ENCODE data around the gene MRPS34. TPM values are rescaled to one million over a fixed set of nuclear protein-coding genes. Genes with fewer than 3 reads are reported as not detected.

Gene MRPS34
- total RNA-seq, 1 experiment from 2014 or later: 248 TPM

DNA sequence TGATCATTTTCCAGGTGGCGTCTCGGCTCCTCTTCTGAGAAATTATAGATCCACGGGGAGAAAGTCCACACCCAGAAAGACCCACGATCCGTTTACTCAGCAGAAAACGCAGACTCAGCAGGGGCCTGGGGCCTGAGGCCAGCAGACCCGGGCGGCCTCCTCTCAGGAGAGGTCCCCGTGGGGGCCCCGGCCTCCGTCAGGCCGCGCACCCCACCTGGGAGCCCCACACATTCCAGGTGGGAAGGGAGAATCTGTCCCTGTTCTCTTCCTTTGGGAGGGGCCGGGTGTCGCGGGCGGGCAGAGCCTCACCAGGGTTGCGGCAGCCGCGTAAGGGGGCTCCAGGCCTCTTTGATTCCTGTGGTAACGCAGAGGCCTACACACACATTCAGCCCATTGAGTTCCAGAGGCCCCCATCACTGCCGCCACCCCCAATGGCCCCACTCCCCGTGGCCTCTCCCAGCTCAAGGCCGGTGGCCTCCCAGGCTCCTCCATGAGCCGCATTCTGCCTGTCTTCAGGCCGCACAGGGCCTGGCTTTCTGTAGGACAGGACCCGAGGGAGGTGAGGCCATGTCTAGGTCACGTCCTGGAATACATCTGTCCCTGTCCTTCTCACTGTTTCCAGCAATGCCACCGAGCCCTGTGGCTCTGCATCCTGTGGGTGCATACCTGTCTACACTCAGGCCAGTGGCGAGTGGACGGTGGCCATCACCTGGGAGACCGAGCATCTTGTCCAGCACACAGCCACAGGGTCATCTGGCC is 22.2 kb upstream of the MRPS34 start:
- DNase-seq (ENCODE audit: low read depth): no peak

DNA sequence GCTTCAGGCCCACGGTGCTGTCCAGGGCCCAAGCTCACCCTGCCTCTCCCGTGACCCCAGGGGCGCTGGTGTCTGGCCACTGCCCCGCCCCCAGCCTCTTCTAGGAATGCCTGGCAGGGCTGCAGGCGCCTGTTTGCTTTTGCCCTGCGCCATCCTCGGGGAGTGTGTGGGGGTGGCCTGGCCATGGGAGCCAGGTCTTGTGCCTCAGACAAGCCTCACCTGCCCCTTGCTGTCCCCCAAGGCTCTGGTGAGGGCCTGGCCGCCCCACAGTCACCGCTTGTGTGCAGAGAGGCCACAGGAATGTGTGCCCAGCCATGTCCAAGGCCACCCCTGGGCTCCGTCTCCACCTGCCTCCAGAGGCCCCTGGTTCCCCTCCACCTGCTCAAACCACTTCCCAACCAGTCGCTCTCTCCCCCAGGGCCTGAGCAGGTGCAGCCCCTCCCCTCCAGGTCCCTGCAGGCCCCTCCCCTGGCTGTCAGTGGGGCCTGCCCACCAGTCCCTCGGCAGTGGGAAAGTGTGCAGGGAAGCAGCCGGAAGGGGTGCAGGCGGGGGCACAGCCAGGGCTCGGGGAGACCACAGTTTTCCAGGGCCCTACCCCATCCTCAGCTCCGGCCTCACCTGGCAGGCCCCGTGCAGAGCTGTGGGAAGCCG is 21.4 kb upstream of the MRPS34 start:
- no peak for DNase-seq (ENCODE audit: low read depth)

DNA sequence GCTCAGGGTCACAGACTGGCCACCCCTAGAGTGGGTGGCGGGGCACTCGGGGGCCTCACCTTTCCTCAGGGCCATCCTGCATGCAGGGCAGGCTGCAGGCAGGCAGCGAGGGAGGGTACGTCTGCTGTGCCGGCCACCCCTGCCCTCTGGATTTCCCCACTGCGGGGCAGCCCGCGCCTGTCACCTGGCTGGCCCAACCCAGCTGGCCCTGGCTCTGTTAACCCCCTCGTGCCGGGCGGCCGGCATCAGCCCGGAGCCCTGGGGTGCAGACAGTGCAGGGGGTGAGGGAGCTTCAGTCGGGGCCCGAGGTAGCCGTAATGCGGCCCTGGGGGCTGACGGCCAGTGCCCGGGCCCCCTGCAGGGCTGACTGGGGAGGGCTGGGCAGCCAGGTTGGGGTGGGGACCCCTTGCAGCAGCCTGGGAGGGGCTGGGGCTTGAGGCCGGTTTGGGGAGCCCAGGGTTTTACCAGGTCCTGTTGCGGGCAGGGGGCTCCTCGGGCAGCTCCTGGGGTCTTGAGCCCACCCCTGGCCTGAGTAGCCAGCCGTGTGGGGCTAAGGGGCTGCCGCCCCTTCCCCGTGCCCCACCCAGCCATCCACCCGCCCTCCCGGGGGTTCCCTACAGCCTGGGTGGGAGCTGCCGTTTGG is 20.8 kb upstream of the MRPS34 start, which contains the start of gene IGFALS:
IGFALS (minus strand) TSS at position 128 of the 643 bp plus-strand sequence; CDS start at position 75, 53 bp downstream.
- DNase-seq (ENCODE audit: low read depth): no peak

DNA sequence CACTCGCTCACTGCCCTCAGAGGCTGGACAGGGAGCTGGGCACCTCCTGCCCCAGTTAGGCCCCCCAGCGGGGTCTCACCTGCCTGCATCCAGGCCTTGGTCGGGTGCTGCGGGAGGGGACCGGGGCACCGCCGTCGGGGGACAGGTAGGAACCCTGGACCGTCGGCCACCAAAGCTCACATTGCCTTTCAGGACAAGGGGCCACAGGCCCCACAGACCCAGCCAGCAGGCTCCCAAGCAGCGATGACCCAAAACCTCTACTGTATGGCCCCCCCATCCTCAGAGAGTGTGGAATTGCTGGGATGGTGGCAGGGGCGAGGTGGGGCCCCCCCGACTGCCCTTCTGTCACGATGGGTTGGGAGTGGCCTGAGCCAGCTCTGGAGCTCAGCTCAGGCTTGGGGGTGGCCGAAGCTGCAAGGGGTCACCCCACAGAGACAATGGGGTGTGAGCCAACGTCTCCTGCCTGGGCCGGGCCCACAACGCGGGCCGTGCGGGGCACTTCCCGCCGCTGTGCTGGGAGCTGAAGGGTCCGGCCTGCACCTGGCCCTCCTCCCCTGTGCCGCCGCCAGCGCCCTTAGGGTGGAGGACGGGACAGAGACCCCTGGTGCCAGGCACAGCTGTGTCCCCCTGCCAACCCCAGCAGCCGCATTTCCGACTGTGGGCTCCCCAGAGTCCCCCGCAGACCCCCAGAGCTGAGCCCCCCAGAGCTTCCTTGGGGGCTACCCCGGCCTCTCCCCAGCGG is 20.1 kb upstream of the MRPS34 start:
- no peak for DNase-seq (ENCODE audit: low read depth)

DNA sequence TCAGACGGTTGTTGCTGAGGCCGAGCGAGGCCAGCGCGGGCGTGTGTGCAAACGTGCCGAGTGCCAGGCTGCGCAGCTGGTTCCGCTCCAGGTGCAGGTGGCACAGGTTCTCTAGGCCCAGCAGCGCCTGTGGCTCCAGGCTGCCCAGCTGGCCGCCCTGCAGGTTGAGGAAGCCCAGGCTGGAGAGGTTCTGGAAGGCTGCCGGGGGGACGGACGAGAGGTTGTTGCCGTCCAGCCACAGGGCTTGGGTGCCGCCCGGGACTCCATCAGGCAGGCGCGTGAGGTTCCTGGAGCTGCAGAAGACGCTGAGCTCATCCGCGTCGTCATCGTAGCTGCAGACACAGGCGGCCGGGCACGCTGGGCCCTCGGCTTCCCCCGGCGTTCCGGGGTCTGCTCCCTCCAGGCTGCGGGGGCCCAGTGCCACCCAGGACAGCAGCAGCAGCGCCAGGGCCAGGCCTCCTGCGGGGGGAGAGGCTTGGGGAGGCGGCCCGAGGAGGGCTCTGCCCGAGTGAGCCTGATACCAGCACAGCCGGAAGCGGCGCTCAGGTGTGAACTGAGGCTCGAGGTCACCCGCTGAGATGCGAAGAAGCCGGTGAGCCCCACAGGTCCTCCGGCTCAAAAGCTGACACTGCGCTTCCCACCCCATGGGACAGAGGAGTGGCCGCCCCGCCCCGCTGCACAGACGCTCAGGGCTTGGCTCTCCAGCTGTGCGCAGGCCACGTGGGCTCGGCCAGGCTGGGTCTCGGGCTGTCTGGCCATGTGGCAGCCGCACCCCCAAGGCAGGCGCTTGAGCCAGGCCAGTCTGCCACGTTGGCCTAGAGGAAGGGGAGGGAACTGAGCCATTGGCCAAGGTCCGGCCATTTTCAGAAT is 19.2 kb upstream of the MRPS34 start:
- no peak for DNase-seq (ENCODE audit: low read depth)

DNA sequence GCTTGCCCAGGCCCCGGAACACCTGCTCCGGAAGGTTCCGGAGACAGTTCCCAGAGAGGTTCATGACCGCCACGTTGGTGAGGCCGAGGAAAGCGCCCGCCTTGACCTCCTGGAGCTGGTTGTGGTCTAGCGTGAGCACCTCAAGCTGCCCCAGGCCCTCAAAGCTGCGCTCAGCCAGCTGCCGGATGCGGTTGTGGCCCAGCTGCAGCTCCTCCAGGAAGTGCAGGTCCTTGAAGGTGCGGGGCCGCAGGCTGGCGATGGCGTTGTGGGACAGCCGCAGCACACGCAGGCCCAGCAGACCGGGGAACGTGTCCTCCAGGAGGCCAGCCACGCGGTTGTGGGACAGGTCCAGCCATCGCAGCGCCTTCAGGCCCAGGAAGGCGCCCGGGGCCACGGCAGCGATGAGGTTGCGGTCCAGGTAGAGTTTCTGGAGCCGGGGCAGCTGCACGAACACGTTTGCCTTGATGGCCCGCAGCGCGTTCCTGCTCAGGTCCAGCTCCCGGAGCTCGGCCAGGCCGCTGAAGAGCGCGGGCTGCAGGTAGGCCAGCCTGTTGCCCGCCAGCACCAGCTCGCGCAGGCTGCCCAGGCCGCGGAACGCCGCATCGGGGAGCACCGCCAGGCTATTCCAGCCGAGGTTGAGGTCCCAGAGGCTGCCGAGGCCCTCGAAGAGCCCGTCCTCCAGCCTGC is 18.5 kb upstream of the MRPS34 start:
- no peak for DNase-seq (ENCODE audit: low read depth)

DNA sequence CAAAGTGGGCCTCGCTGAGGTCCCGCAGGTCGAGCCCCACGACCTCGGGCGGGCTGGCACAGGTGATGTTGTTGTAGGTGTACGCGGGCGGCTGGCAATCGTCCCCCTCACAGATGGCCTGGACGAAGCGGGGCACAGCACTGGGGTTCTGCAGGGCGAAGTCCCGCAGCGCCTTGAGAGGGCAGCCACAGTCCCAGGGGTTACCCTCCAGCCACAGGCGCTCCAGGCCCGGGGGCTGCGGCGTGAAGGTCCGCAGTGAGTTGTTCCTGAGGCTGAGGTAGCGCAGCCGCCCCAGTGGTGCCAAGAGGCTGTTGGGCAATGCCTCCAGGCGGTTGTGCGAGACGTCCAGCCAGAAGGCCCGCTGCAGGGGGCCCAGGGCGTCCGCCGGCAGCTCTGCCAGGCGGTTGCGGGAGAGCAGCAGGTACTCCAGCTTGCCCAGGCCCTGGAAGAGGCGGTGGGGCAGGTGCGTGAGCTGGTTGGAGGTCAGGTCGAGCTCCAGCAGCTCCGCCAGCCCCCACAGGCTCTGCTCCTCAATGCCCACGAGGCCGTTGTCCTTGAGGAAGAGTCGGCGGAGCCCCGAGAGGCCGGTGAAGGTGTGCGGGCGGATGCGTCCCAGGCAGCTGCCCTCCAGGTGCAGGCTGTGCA is 17.8 kb upstream of the MRPS34 start:
- DNase-seq (ENCODE audit: low read depth): no peak

DNA sequence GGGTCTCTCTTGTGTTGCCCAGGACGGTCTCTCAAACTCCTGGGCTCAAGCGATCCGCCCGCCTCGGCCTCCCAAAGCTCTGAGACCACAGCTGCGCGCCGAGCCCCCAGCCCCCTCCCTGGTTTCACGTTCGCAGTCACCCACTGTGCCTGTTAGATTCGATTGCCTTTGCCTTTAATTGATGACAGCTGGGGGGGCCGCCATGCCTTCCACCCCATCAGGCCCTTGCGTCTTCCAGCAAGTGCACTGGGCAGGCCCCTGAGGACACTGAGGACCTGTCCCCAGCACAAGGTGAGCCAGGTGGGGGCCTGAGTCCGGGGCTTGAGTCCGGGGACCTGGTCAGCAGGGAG is 17.3 kb upstream of the MRPS34 start:
- no peak for DNase-seq (ENCODE audit: low read depth)

DNA sequence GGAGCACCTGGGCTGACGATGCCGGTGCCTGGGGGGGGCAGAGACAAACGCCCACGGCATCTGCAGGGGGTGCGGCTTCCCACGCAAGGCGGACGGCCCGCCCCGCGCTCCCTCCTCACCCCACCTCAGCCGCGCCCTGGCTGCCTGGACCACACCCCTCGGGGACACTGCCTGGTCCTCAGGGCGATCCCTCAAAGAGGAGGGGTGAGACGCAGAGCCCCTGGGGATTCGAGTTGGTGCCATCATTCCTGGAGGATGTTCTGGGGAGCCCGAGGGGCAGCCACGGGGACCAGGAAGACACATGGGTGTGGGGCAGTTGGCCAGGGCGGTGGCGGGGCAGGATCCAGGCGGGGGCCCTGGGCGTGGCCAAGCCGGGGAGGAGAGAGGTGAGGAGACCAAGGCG is 16.7 kb upstream of the MRPS34 start:
- no peak for DNase-seq (ENCODE audit: low read depth)

DNA sequence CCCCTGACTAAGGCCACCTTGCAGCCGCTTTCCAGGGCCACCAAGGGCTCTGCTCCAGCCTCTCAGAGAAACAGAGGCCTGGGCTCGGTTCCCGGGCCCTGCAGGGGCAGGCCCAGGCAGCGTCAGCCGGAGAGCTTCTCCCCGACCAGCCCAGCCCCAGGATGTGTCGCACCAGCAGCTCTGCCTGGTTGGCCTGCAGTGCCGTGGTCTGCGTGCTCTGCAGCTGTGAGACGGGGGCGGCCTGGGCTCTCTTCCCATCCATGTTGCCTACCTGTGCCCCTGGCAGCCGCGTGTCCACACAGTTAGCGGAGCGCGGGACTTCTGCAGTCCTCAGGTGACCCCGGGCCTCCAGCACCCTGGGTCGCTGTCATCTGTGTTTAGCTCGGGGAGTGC is 15.8 kb upstream of the MRPS34 start:
- DNase-seq (ENCODE audit: low read depth): no peak

DNA sequence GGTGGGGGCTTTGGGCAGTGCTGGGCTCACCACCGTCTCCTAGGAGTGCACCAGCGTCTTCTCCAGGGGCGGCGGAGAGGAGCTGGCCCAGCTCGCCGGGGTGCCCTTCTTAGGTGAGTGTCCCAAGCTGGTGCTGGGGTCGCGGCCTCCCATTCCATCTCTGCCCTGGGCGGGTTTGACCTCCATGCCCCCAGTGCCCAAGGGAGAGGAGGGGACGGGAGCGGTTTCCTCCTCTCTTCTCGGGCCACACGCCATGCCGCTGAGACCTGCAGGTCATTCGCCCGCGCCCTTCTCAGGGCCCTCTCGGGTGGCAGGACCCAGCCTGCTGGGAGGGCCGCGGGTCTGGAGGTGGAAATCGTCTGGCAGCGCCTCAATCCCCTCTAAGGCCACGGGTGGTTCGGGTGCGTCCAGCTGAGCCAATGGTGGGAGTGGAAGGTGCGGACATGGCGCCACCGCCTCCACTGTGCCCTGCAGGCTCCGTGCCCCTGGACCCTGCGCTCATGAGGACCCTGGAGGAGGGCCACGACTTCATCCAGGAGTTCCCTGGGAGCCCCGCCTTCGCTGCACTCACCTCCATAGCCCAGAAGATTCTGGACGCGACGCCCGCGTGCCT is 15.3 kb upstream of the MRPS34 start:
- no peak for DNase-seq (ENCODE audit: low read depth)

DNA sequence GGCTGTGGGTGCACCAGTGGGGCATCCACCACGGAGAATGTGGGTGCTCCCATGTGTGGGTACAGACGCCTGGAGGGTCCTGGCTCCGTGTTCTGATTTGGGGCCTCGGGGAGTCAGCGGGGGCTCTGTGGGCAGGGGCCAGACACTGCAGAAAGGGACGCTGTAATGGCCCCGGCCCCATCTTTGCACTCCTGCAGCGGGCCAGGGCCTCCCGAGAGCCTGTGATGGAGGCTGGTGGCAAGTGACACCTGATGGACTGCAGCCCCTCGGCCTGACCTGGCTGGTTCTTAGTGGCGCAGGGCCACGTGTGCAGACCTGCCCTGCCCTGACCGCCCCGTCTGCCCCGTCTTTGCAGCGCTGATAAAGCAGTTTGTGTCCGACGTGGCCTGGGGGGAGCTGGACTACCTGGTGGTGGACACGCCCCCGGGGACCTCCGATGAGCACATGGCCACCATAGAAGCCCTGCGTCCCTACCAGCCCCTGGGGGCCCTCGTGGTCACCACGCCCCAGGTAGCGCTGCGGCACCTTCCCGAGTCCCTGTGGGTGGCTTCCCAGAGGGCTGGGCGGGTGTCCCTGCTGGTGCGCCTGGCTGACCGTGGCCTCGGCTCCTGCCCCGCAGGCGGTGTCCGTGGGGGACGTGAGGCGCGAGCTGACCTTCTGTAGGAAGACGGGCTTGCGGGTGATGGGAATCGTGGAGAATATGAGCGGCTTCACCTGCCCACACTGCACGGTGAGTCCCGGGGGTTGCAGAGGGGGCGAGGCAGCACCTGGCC is 14.6 kb upstream of the MRPS34 start:
- no peak for DNase-seq (ENCODE audit: low read depth)

DNA sequence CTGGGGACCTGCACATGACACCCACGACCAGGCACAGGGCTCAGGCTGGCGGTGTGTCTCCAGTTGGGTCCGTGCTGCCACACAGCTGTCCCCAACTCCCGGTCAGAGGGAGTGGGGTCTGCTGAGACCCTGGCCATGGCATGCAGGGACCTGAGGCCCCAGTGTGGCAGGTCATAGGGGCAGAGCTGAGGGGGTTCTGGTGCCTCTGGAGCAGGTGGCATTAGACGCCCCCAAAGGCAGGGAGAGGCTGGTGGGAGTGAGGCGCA is 14.1 kb upstream of the MRPS34 start:
- no peak for DNase-seq (ENCODE audit: low read depth)

DNA sequence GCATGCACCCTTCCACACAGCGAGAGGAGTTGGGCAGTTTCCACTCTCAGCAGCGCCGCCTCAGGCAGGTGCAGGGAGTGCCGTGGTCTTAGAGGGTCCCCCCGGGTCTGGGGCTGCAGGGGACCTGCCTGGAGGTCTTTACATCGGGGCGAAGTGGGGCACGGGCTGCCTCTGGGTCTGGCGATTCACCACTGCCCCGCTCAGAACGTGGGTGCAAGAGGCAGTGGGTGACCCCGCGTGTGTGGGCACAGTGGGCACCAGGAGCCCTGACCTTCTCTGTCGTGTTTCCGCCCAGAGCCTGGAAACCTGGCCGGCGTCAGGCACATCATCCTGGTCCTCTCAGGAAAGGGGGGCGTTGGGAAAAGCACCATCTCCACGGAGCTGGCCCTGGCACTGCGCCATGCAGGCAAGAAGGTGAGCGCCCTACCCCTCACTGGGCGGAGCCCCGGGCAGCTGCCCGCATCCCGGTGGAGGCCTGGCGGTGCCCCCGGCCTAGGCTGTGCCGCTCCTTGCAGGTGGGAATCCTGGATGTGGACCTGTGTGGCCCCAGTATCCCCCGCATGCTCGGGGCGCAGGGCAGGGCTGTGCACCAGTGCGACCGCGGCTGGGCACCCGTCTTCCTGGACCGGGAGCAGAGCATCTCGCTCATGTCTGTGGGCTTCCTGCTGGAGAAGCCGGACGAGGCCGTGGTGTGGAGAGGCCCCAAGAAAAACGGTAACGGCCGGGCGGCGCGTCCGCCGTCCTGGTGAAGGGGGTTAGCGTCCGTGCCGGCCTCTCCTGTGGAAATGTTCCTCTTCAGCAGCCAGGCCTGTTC is 13.5 kb upstream of the MRPS34 start:
- no peak for DNase-seq (ENCODE audit: low read depth)

DNA sequence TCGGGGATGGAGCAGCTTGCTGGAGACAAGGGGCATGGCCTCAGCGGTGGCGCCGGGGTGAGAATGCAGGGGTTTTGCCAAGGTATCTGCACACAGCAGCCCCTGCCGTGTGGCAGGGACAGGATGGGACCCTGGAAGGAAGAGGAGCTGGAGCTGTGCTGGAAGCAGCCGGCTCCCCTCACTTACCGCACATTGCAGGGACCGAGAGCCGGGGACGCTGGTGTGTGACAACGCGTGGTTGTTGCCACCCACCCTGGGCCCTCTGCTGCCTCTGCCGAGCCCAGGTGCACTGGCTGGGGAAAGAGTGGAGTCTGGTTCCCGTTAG is 12.9 kb upstream of the MRPS34 start:
- DNase-seq (ENCODE audit: low read depth): no peak

DNA sequence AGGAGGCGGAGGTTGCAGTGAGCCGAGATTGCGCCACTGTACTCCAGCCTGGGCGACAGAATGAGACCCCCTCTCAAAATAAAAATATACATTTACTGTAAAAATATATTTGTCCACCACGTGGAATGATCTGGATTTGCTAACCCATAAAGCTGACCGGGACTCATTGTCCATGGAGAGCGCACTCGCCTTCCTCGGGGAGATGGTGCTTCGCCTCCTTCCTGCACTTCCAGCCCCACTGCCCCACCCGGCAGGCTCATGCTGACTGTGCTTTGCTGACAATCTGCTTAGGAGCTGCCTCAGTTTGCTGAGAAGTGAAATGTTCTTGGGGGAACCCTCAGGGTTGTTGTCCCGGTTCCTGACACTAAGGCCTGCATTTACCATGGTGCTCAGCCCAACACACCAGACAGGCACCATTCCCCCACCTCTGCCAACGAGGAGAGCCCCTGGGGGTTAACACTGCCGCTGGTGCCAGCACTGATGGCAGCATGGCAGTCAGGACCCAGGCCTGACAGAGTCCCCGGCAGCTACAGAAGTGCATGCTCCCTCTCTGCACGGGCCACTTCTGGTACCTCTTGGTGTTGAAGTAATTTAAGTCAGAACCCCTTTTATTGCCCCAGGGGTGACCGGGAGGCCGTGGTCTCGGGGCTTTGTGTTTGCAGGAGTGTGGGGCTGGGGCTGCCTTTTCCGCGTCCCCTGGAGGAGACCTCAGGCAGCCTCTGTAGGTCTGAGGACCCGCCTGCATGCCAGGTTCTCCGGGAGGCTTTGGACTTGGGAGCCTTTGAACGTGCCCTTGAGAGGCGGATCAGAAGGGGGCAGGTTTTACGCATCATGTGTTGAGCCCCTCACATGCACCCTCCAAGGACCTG is 12.3 kb upstream of the MRPS34 start:
- DNase-seq (ENCODE audit: low read depth): no peak

All from HT1080 (cell line).